NCI-H2171 (cell line): ENCODE measurements around the gene TBXAS1.
"Not testable (repeated sequence)": the region's sequence is repeated elsewhere in the genome, so short reads cannot be mapped to it uniquely, and the experiment has no call there.

Experiments
- DNase-seq: peaks from one replicate; lab custom pipeline; 2025; lab: John Stamatoyannopoulos, UW

The TBXAS1 gene

GRCh38 chr7:139827042-139827441, 2.0 kb upstream of the TBXAS1 start:
- DNase-seq = no peak

DNA sequence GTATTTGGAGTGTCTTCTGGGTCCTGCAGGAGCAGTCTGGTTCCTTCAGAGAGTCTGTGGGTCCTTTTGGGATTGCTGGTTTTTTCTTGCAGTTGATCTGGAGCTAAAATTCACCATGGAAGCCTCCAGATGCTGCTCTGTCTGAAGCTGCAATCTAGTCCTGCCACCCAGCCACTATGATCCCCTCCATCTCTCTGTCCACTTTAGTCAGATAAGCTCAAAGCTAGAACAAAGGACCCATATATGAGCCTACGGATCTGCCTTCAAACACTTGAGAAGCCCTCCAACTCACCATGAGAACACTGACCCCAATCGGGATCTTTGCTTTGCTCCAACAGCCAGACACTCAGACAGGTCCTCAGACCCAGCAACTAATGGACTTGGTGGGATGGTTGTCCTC, 618 bp upstream of the TBXAS1 start:
- DNase-seq = no peak

DNA sequence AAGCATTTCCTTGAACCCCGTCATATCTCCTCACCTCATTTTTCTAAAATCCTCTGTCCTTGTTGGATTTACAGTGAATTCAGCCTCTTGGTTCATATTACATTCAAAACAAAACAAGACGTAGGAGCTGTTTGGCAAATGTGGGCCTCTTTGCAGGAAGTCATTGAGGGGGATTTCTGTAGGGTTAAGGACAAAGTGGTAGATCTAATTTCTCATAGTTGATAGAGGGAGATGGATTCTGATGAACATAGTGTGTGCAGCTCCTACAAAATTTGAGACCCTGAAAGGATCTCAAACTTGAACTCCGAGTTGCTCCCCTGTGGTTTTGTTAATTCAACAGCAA, 682 bp downstream of the TBXAS1 start:
- no peak for DNase-seq

GRCh38 chr7:139830292-139830691, 1.2 kb downstream of the TBXAS1 start:
- DNase-seq = no peak

DNA sequence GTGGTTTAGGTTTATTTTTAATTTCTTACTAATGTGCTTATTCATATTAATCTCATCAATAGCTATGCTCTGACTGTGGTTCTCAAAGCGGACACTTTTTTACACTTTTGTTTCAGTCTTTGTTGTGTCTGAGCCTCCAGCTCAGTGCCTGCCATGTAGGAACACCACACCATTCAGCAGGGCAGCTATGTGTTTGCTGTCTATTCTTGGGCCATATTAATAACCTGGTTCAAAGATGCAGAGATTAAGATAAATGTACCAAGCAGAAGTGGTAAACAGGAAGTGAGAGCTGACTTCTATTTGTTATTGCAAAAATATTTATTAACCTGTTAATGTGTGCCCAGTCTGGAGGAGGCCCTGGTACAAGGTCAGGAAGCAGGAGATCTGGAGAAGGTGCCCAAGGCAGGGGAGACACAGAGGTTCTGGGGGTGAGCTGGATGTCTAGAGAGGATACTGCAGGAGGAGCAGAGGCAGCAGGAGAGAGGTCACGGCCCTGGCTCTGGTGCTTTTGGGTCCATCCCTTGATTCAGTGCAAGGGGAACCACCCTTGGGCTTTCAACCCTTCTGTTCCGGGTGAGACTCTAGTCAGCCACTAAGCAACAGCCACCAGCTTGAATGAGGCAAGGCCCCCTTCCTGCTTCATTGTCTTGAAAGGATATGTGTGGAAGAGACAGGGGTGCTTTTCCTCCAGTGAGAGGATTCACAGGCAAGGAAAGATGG, 1.9 kb downstream of the TBXAS1 start:
- no peak for DNase-seq

GRCh38 chr7:139835848-139836247, 6.8 kb downstream of the TBXAS1 start:
- not testable (repeated sequence) for DNase-seq

DNA sequence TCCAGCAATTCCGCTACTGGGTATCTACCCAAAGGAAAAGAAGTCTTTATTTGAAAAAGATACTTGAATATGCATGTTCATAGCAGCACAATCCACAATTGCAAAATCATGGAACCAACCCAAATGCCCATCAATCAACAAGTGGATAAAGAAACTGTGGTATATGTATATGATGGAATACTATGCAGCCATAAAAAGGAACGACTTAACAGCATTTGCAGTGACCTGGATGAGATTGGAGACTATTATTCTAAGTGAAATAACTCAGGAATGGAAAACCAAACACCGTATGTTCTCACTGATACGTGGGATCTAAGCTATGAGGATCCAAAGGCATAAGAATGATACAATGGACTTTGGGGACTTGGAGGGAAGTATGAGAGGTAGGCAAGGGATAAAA, 8.2 kb downstream of the TBXAS1 start:
- DNase-seq = not testable (repeated sequence)

GRCh38 chr7:139838276-139838675, 9.2 kb downstream of the TBXAS1 start:
- no peak for DNase-seq

- no peak for DNase-seq
Measured at GRCh38 chr7:139838876-139839275, 9.8 kb downstream of the TBXAS1 start.

GRCh38 chr7:139840776-139841175, 11.7 kb downstream of the TBXAS1 start:
- no peak for DNase-seq

GRCh38 chr7:139842401-139843210, 13.5 kb downstream of the TBXAS1 start:
- DNase-seq = no peak

- DNase-seq = not testable (repeated sequence)
Measured at GRCh38 chr7:139843211-139843537, 14.1 kb downstream of the TBXAS1 start.

DNA sequence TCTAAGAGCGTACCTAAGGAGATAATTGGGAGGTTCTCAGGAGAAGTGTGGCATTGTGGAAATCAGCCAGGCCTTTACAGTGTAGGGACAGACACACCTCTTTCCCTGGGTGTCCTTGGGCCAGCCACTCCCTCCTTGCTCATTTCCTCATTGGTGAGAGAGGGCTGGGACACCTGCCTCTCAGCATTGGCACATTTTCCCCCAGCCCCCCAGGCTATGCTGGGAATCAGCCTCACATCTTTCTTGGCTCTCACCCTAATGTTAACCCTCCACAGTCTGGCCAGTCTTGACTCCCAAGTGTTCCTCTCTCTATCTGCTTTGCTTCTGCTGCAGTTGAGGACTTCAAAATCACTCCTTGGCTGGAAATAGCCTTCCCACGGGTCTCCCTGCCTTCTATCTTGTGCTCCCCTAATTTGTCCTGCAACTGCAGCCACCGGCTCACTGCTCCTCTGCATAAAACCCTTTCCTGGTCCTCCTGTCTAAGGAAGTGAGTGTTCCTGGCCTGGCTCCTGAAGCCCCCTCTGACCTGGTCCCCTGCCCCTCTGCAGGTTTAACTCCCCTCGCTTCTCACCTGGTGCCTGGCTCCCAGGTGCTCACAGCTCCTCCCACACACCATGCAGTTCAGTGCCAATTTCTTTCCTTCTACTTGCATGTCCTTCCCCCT, 15.8 kb downstream of the TBXAS1 start:
- DNase-seq = no peak

- no peak for DNase-seq
Measured at GRCh38 chr7:139845443-139845805, 16.4 kb downstream of the TBXAS1 start.

GRCh38 chr7:139846297-139846696, 17.2 kb downstream of the TBXAS1 start:
- no peak for DNase-seq

DNA sequence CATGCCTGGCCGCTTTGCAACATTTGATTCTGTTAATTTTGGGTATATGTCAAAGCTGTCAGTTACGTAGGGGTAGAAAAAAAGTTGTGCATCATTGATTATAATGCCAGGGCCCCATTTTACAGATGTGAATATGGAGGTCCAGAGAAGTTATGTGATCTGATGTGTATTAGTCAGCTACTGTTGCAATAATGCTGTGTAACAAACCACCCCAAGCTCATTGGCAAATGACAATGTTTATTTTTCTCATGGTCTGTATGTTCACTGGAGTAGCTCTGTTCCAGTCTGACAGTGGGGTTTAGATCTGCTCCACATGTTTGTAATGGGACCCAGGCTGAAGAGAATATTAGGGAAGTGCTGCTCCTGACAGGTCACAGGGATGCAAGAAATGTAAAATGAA, 19.2 kb downstream of the TBXAS1 start:
- DNase-seq = no peak

GRCh38 chr7:139850906-139851305, 21.8 kb downstream of the TBXAS1 start:
- no peak for DNase-seq

GRCh38 chr7:139851770-139852481, 22.9 kb downstream of the TBXAS1 start:
- DNase-seq = no peak

DNA sequence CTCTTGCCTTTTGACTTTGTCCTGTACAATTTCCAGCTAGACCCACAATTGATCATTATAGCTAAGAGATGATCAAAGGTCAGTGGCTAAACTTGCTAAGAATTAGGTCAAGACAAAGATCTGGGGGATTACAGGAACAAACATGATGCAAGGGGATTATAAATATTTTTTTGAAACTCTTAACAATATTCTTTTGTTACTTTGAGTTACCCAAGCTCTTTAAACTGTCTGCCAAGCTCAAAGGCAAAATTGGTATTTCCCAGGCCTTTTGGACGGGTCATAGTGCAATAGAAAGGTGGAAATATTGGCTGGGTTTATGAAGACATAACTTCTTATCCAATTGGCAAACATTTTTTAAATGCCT, 23.4 kb downstream of the TBXAS1 start:
- no peak for DNase-seq

DNA sequence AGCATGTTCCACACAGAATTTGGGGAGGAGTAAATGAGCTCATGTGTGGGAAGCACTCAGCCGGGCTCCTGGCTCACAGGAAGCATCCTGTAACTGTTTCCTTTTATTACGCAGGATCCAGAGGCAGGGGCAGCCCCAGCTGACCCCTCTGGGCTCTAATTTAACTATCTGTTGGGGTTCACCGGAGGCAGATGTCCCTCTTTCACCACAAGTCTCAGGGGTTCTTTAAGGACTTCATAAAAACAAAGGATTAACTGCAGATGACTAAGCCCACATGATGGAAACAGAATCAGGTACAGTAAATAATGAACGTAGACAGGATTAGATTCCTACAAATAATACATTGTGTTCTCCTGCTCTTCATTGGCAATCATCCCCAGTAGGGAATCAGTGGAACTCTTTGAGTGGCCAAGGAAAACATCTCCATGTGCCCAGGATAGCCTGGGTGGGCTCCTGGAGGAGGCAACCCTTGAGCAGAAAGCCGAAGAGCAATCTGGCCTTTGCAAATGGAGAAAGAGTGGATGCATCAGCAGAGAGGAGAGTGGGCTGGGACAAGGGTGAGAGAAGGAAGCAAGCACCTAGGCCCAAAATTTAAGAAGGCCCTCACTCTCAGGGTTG, 24.6 kb downstream of the TBXAS1 start:
- DNase-seq = no peak

DNA sequence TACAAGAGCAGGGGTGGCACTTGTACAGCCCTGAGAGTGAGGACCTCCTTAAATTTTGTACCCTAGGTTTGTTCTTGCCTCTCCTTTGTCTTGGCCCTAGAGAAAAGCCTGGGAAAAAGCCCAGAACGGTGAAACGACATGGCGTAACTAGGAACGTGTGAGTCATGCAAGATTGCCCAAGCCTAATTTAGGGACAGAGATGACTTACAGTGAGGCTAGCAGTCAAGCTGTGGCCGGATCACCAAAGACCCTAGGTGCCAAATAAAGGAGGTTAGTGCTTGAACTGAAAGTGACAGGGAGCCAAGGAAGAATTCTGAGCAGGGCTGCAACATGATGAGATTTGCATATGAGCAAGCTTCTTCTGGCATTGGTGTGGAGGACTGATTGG, 25.1 kb downstream of the TBXAS1 start:
- no peak for DNase-seq

GRCh38 chr7:139854803-139855497, 25.9 kb downstream of the TBXAS1 start:
- no peak for DNase-seq
